Activated CD8-positive, alpha-beta memory T cell treated with anti-CD3 and anti-CD28 coated beads, Interleukin-2, amount 50 U/mL, for 1 hour (primary cell): Measurements from ENCODE around the gene ZMIZ1.

Experiments
- DNase-seq: peaks from one replicate; pipeline ENCODE4 v3.0.0-alpha.2; 2020; ENCODE audit errors: extremely low read depth

The ZMIZ1 gene

GRCh38 chr10:79137300-79137756, 68.6 kb downstream of the ZMIZ1 start:
- no peak for DNase-seq

GRCh38 chr10:79137826-79138225, 69.1 kb downstream of the ZMIZ1 start:
- DNase-seq, result no peak

GRCh38 chr10:79138449-79139123, 69.8 kb downstream of the ZMIZ1 start:
- no peak for DNase-seq

GRCh38 chr10:79139124-79139835, 70.5 kb downstream of the ZMIZ1 start:
- DNase-seq, result no peak

- no peak for DNase-seq
Observed at GRCh38 chr10:79140085-79140793, 71.5 kb downstream of the ZMIZ1 start.

- DNase-seq, result no peak
Observed at GRCh38 chr10:79140855-79141254, 72.1 kb downstream of the ZMIZ1 start.

- DNase-seq, result no peak
Observed at GRCh38 chr10:79142064-79142491, 73.3 kb downstream of the ZMIZ1 start.

GRCh38 chr10:79142522-79143309, 74.0 kb downstream of the ZMIZ1 start:
- no peak for DNase-seq

GRCh38 chr10:79143879-79144278, 75.1 kb downstream of the ZMIZ1 start:
- no peak for DNase-seq

- DNase-seq, result no peak
Observed at GRCh38 chr10:79144351-79145173, 75.8 kb downstream of the ZMIZ1 start.

- DNase-seq, result no peak
Observed at GRCh38 chr10:79145174-79145483, 76.4 kb downstream of the ZMIZ1 start.

- DNase-seq, result no peak
Observed at GRCh38 chr10:79145517-79146470, 77.0 kb downstream of the ZMIZ1 start.

- DNase-seq, result no peak
Observed at GRCh38 chr10:79146611-79147130, 77.9 kb downstream of the ZMIZ1 start.

GRCh38 chr10:79147306-79147705, 78.5 kb downstream of the ZMIZ1 start:
- no peak for DNase-seq

- DNase-seq, result no peak
Observed at GRCh38 chr10:79147796-79148451, 79.2 kb downstream of the ZMIZ1 start.

- DNase-seq, result no peak
Observed at GRCh38 chr10:79148452-79149344, 79.9 kb downstream of the ZMIZ1 start.

- no peak for DNase-seq
Observed at GRCh38 chr10:79149345-79149661, 80.5 kb downstream of the ZMIZ1 start.

GRCh38 chr10:79149662-79150443, 81.1 kb downstream of the ZMIZ1 start:
- DNase-seq, result no peak
